WI38 (cell line): ENCODE results near the gene TNFRSF12A.

Experiments
- H3K4me3 ChIP-seq: 2 replicates; pipeline ENCODE4 v1.5.1; 2011; ENCODE audit warnings: low read depth, mild to moderate bottlenecking, control low read depth, low read length
- TF ChIP-seq, protein P1 (sequence below): IDR thresholded peaks from 2 replicates; pipeline ENCODE4 v1.5.1; 2012; ENCODE audit warnings: low read depth, mild to moderate bottlenecking, control low read depth, low read length

TNFRSF12A gene

DNA sequence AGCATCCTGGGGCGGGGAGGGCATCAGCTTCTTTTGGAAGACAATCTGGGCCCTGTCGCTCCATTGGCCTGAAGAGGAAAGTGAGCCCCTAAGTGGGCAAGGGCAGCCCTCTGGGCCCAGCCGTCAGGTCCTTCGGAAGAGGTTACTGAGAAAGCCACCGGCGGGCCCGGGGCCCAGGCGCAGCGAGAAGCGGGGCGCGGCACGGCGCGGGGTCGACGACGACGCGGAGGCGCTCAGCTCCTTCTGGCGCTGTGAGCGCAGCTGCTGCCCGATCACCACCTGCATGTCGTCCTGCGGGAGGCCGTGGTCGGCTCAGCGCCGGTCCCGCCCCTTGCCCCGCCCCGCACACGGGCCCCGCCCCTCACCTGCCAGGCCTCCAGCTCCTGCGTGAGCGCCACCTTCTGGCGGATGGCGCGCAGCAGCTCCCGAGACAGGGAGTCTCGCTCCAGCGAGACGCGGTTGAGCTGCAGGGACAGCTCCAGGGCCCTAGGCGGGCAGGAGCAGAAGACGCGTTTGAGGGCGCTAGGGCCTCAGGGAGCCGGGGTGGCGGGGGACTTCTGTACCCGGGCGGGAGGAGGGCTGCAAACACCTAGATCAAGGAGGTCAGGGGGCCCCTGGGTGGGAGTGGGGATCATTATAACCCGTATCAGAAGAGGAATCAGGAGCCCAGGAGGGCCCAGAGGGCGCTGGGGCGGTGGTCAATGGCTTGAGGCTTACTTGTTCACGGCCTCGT, 8.0 kb downstream of the TNFRSF12A start:
- H3K4me3 ChIP-seq, result no peak overlapping the region
- TF ChIP-seq, protein P1, sequence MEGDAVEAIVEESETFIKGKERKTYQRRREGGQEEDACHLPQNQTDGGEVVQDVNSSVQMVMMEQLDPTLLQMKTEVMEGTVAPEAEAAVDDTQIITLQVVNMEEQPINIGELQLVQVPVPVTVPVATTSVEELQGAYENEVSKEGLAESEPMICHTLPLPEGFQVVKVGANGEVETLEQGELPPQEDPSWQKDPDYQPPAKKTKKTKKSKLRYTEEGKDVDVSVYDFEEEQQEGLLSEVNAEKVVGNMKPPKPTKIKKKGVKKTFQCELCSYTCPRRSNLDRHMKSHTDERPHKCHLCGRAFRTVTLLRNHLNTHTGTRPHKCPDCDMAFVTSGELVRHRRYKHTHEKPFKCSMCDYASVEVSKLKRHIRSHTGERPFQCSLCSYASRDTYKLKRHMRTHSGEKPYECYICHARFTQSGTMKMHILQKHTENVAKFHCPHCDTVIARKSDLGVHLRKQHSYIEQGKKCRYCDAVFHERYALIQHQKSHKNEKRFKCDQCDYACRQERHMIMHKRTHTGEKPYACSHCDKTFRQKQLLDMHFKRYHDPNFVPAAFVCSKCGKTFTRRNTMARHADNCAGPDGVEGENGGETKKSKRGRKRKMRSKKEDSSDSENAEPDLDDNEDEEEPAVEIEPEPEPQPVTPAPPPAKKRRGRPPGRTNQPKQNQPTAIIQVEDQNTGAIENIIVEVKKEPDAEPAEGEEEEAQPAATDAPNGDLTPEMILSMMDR, result 0 out of 2 replicates have a peak, but pooled peaks have one; percentile 20

DNA sequence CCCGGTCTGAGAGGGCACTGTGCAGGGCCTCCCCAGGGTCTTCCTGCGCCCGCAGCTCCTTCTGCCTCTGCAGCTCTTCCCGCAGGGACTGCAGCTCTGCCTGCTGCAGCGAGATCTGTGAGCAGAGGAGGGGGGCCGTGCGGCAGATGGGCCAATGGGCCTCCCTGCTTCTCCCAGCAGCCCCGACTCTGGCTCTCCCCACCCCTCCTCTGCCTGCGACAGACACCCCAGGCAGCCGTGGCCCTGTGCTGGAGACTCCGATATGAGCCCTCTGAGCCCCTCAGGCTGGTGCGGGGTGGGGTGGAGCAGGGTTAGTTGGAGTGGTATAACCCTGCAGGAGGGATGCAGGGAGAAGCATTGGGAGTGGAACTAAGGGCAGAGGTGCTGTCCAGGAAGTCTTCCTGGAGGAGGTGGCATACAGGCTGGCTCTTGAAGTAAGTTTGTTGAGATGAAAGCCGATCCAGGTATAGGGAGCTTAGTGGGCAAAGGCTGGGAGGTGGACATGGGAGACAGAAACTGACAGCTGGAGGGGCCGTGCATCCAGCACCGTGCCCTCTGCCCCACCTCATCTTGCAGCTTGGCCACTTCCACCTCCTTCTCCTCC, 8.7 kb downstream of the TNFRSF12A start:
- TF ChIP-seq, protein P1, result no peak
- H3K4me3 ChIP-seq, result no peak overlapping the region

DNA sequence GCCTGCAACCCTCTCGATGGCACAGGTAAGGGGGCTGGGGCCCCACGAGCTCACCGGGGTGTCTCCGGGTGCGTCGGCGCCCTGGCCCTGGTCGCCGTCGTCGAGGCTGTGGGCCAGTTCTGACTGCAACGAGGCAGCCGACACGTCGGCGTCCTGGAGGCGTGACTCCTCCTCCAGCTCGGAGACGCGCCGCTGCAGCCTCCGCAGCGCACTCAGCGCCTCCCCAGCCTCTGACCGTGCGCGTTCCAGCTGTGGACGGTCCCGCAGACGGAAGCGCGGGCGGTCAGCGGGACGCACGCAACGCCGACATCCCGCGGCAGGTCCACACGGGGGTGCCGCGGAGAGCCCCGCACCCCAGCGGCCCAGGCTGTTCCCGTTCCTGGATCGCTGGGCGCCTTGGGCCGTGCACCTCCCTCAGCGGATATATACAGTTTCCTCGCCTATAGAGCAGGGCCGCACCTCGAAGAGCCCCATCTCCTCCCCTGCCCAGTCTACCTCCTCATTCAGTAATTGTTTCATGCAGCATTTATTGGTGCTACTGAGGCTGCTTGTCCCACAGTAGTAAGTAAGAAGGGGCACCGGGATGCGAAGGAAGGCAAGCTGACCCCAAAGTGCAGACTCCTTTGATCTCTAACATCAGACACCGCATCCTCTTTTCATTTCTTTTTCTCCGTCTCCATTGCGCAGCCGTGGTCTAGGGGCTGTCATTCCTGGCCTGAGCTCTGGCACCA, 9.5 kb downstream of the TNFRSF12A start:
- H3K4me3 ChIP-seq, result no peak overlapping the region
- TF ChIP-seq, protein P1, result no peak

DNA sequence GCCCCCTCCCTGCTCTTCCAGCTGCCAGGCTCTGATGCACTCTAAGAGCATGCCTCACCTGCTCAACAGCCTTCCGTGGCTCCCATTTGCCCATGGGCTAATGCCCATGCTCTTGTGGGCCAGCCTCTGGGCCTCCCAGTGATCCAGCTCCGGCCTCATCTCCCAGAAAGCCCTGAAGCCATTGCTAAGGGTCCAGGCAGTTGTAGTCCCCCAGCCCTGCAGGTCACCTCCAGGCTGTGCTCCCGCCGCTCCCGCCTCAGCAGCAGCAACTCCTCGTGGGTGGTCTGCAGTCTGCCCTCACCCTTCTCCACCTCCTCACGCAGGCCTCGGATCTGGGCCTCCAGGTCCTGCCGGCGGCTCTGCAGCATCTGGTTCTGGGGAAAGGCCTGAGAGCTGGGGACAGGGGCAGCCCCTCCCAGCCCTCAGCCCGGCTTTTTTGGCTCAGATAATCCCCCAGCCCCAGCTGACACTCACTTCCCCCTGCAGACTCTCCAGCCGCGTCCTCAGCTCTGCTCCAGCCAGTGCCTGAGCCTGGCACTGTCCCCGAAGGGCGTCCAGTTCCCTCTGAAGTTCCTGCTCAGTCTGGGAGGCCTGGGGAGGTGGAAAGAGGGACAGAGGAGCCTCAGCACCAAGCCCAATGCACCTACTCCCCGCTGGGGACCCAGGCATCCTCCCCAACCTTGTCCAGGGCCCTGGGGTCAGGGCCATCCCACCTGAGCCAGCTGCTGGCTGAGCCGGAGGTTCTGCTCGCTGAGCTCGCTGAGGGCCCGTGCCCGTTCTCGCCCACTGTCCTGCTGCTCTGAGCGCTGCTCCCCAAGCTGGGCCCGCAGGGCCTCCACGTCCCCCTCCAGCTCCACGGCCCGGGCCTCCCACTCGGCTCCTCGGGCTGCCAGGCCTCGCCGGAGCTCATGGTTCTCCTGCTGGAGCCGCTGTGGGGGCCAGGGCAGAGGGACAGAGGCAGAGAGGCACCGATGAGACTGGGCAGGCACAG, 10.3 kb downstream of the TNFRSF12A start:
- H3K4me3 ChIP-seq, result no peak overlapping the region
- TF ChIP-seq, protein P1, result no peak

DNA sequence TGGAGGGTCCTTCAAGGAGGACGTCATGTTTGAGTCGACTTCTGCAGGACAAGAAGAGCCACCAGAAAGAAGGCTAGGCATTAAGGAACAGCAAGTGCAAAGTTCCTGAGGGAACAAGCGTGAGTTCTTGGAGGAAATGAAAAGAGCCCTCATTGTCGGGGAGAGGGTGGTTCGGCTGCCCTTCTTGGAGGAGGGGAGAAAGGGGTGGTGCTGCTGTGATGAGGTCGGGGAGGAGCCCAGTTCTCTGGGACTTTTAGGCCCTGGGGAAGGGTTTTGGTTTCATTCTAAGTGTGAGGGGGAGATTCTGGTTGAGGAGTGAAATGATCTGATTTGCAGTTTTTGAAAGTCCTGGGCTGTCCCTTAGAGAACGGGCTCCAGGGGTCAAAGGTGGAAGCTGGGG, 12.5 kb downstream of the TNFRSF12A start:
- no peak overlapping the region for H3K4me3 ChIP-seq
- TF ChIP-seq, protein P1, result no peak

DNA sequence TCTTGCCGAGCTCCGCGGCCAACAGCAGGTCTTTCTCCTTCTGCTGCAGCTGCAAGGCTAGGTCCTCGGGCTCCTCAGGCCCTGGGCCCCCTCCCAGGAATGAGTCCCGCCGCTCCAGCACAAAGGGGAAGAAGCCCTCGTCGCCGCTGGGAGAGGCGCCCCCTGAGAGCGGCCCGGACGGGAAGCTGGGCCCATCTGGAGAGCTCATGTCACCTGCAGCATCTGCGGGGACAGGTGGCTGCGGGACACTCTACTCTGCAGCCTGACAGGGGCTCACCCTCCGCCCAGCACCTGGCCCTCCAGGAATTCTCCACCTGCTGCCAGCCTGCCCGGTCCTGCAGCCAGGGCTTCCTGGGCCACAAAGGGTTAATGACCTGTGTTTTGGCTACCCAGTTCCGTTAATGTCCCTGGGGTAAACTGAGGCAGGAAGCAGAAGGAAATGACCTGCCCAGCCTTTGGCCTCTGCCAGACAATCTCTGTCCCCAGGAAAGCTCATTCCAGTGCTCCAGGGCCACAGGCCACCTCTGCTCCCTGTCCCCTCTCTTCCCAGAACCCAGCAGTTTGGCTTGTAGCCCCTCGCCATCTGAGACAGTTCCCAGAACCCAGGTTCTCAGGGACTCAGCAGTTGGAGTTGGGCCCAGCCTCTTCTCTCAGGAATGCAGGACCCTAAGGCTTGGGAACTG, 15.3 kb downstream of the TNFRSF12A start:
- TF ChIP-seq, protein P1, result no peak
- H3K4me3 ChIP-seq, result no peak overlapping the region
